SK-N-SH (cell line): ENCODE data around the gene CAPNS1. TPM values are rescaled to one million over a fixed set of nuclear protein-coding genes. Genes with fewer than 3 reads are reported as not detected.
"Not testable (repeated sequence)": the region's sequence is repeated elsewhere in the genome, so short reads cannot be mapped to it uniquely, and the experiment has no call there.

Experiments used
- CTCF ChIA-PET: fragments of 300-600, 350-600 bp; formaldehyde crosslinking; extraction: SDS; loops from one replicate; lab custom pipeline; 2021; lab: Yijun Ruan, JAX
- POLR2A ChIA-PET: fragments of 350-600 bp; sonication (Branson Sonifier 250); formaldehyde crosslinking; extraction: SDS; loops from one replicate; lab custom pipeline; 2020; ENCODE audit warnings: antibody characterized with exemption, inconsistent platforms; lab: Yijun Ruan, JAX
- DNase-seq: peaks from one replicate; pipeline ENCODE4 v3.0.0; 2012
- H2AFZ ChIP-seq: fragments of 200-600 bp; sonication (generic); 2 replicates; pipeline ENCODE4 v1.8.1; 2016; ENCODE audit warnings: antibody characterized with exemption, mild to moderate bottlenecking, low read depth
- H3F3A ChIP-seq: fragments of 200-600 bp; sonication (generic); replicated peaks from 2 replicates; pipeline ENCODE3; 2016; ENCODE audit warnings: antibody characterized with exemption, mild to moderate bottlenecking; ENCODE audit not compliant: insufficient read depth
- H3K27ac ChIP-seq, 2 experiments: fragments of 200-500 bp in 1 of 2; fragments of 200-600 bp in 1 of 2; sonication (Bioruptor generic) in 1 of 2; sonication (generic), shearing (Covaris generic) in 1 of 2; 2 replicates each; pipeline versions ENCODE4 v1.5.1 to v1.6.1; 2014 to 2016; ENCODE audit warnings: low read depth in 2 of 2, inconsistent platforms in 1 of 2, low read length in 1 of 2, mild to moderate bottlenecking in 1 of 2, mixed read lengths in 1 of 2
- H3K27me3 ChIP-seq: fragments of 200-600 bp; sonication (generic), shearing (Covaris generic); 2 replicates; pipeline ENCODE4 v1.6.1; 2016; ENCODE audit warnings: mixed run types; ENCODE audit not compliant: insufficient read depth
- H3K36me3 ChIP-seq, 2 experiments: fragments of 200-500 bp in 1 of 2; fragments of 200-600 bp in 1 of 2; sonication (Bioruptor generic) in 1 of 2; sonication (generic) in 1 of 2; replicated peaks in 1 of 2; 2 replicates each; pipeline versions ENCODE3 to v1.5.1; 2014 to 2016; ENCODE audit warnings: low read length in 1 of 2, mild to moderate bottlenecking in 1 of 2; ENCODE audit not compliant: insufficient read depth in 2 of 2, control insufficient read depth in 1 of 2
- H3K4me1 ChIP-seq, 2 experiments: fragments of 200-500 bp in 1 of 2; fragments of 200-600 bp in 1 of 2; sonication (Bioruptor generic) in 1 of 2; sonication (generic), shearing (Covaris generic) in 1 of 2; 2 replicates each; pipeline versions ENCODE4 v1.5.1 to v1.6.1; 2014 to 2016; ENCODE audit warnings: low read depth in 1 of 2, low read length in 1 of 2, mixed run types in 1 of 2; ENCODE audit not compliant: insufficient read depth in 2 of 2, control insufficient read depth in 1 of 2
- H3K4me2 ChIP-seq: fragments of 200-600 bp; sonication (generic), shearing (Covaris generic); 2 replicates; pipeline ENCODE4 v1.6.1; 2017; ENCODE audit warnings: mixed run types
- H3K4me3 ChIP-seq, 2 experiments: fragments of 200-500 bp in 1 of 2; fragments of 200-600 bp in 1 of 2; sonication (Bioruptor generic) in 1 of 2; sonication (generic), shearing (Covaris generic) in 1 of 2; 2 replicates each; pipeline versions ENCODE4 v1.5.1 to v1.8.1; 2014 to 2016; ENCODE audit warnings: low read depth in 2 of 2, inconsistent platforms in 1 of 2, low read length in 1 of 2, mild to moderate bottlenecking in 1 of 2, mixed read lengths in 1 of 2, moderate library complexity in 1 of 2
- H3K79me2 ChIP-seq: fragments of 200-600 bp; sonication (generic); 2 replicates; pipeline ENCODE4 v1.8.1; 2017; ENCODE audit warnings: mild to moderate bottlenecking; ENCODE audit not compliant: insufficient read depth
- H3K9ac ChIP-seq: fragments of 200-600 bp; sonication (generic); 2 replicates; pipeline ENCODE4 v1.6.1; 2017; ENCODE audit warnings: mixed run types
- H3K9me2 ChIP-seq: fragments of 200-600 bp; sonication (generic); 2 replicates; pipeline ENCODE4 v1.6.1; 2017; ENCODE audit warnings: mixed run types
- H3K9me3 ChIP-seq: fragments of 200-600 bp; sonication (generic); 2 replicates; pipeline ENCODE4 v1.6.1; 2017; ENCODE audit warnings: mixed run types, mild to moderate bottlenecking, moderate library complexity
- H4K20me1 ChIP-seq: fragments of 200-600 bp; sonication (generic); 2 replicates; pipeline ENCODE4 v1.6.1; 2017; ENCODE audit warnings: mild to moderate bottlenecking, mixed run types; ENCODE audit not compliant: insufficient read depth
- ELF1 ChIP-seq: IDR thresholded peaks from 2 replicates; pipeline ENCODE4 v1.4.0; 2012
- FOSL2 ChIP-seq: IDR thresholded peaks from 2 replicates; pipeline ENCODE4 v1.4.0; 2012; ENCODE audit warnings: low read depth, mild to moderate bottlenecking, moderate library complexity, borderline replicate concordance
- GABPA ChIP-seq: IDR thresholded peaks from 2 replicates; pipeline ENCODE4 v1.4.0; 2012; ENCODE audit warnings: low read depth, mild to moderate bottlenecking
- GATA2 ChIP-seq: sonication (generic); formaldehyde crosslinking; IDR thresholded peaks from 2 replicates; pipeline ENCODE4 v1.5.0; 2020; ENCODE audit warnings: mild to moderate bottlenecking, missing genetic modification reagents
- IRF3 ChIP-seq: fragments of 150-350 bp; IDR thresholded peaks from 2 replicates; pipeline ENCODE4 v1.6.1; 2016; ENCODE audit warnings: mild to moderate bottlenecking, low read depth, low read length
- JUND ChIP-seq: IDR thresholded peaks from 2 replicates; pipeline ENCODE4 v1.4.0; 2012
- MAX ChIP-seq: IDR thresholded peaks from 2 replicates; pipeline ENCODE4 v1.4.0; 2012; ENCODE audit warnings: low read depth
- NFIC ChIP-seq: IDR thresholded peaks from 2 replicates; pipeline ENCODE4 v1.4.0; 2012; ENCODE audit warnings: borderline replicate concordance
- POLR2AphosphoS5 ChIP-seq: IDR thresholded peaks from 2 replicates; pipeline ENCODE4 v1.6.1; 2012; ENCODE audit warnings: low read depth, low read length
- REST ChIP-seq: IDR thresholded peaks from 2 replicates; pipeline ENCODE4 v1.6.1; 2012; ENCODE audit warnings: mild to moderate bottlenecking, low read depth, low read length, moderate library complexity
- RXRA ChIP-seq: IDR thresholded peaks from 2 replicates; pipeline ENCODE4 v1.4.0; 2012; ENCODE audit warnings: low read depth, mild to moderate bottlenecking, borderline replicate concordance
- SIN3A ChIP-seq: IDR thresholded peaks from 2 replicates; pipeline ENCODE4 v1.6.1; 2012; ENCODE audit warnings: low read depth, mild to moderate bottlenecking, low read length, moderate library complexity, borderline replicate concordance
- TCF12 ChIP-seq: IDR thresholded peaks from 2 replicates; pipeline ENCODE4 v1.4.0; 2012
- USF2 ChIP-seq: fragments of 150-350 bp; IDR thresholded peaks from 2 replicates; pipeline ENCODE4 v1.6.1; 2017; ENCODE audit warnings: antibody characterized with exemption, low read length, low read depth, borderline replicate concordance
- WGBS: methylation state at CpG from one replicate; pipeline ENCODE4 v1.1.6; 2017; ENCODE audit warnings: low lambda C conversion rate; 5-methylcytosine and 5-hydroxymethylcytosine counted together
- polyA plus RNA-seq, 3 experiments: library from polyadenylated mRNA; depleted of rRNA; stranded (reverse); fragments of >200 nt; gene quantifications; 2 replicates each; pipeline ENCODE4 v1.2.3, GENCODE V29; 2012

The CAPNS1 gene
- polyA plus RNA-seq, 1 of the 3 experiments (the other 2 are of a cell fraction), result 999 TPM

GRCh38 chr19:36134867-36135266, 5.0 kb upstream of the CAPNS1 start:
- H3K27me3 ChIP-seq, H3K9me3 ChIP-seq, H3K36me3 ChIP-seq, POLR2A ChIA-PET, H3K9ac ChIP-seq, DNase-seq, H4K20me1 ChIP-seq, CTCF ChIA-PET, H3K4me3 ChIP-seq, H3K79me2 ChIP-seq, H3K4me1 ChIP-seq, H3K27ac ChIP-seq, H2AFZ ChIP-seq, H3K4me2 ChIP-seq, H3K9me2 ChIP-seq: not testable (repeated sequence)
- peaks cover 21% of the 10 kb centered on the region for H3F3A ChIP-seq
- WGBS, result 93% methylated on average over 3 of the region's 4 CpGs

GRCh38 chr19:36136964-36137686, 2.7 kb upstream of the CAPNS1 start:
- H3K27me3 ChIP-seq, result no peaks in the 10 kb centered on the region
- H4K20me1 ChIP-seq, result peaks cover 10% of the 10 kb centered on the region
- H3K36me3 ChIP-seq, result peaks cover 0 to 8% of the 10 kb centered on the region in 2 experiments
- no peak overlapping the region for H3K4me3 ChIP-seq
- peaks cover 19% of the 10 kb centered on the region for H3F3A ChIP-seq
- no peaks in the 10 kb centered on the region for H3K9me3 ChIP-seq
- peak overlapping the region; percentile 23 to 26; a peak in 3 of 4 replicates for H3K27ac ChIP-seq
- no peaks in the 10 kb centered on the region for H3K9me2 ChIP-seq
- peak overlapping the region; percentile 44; the same call in 1 of the 2 replicates for H2AFZ ChIP-seq
- peak overlapping the region; percentile 39; the same call in 1 of the 2 replicates for H3K4me2 ChIP-seq
- H3K9ac ChIP-seq, result 0 out of 2 replicates have a peak overlapping the region, but pooled peaks have one; percentile 9
- H3K4me1 ChIP-seq, result peaks cover 14% of the 10 kb centered on the region in 2 experiments; a peak in 3 of 4 replicates
- ChIA-PET POLR2A (interaction anchor here (1.3 kb wide), 1 partner anchor 9 kb away, joined by 4 read pairs; no protein-coding TSS in a partner anchor), CTCF (interaction anchor here (2.0 kb wide), 1 partner anchor 9 kb away, joined by 26 read pairs; no protein-coding TSS in a partner anchor)
- DNase-seq, result no peak
- peaks cover 20% of the 10 kb centered on the region for H3K79me2 ChIP-seq
- peak; percentile 65 for TF ChIP-seq FOSL2
- peak; percentile 68 for TF ChIP-seq NFIC
- TF ChIP-seq SIN3A, result no peak
- TF ChIP-seq RXRA, result peak; percentile 87; the same call in 1 of the 2 replicates
- TF ChIP-seq JUND, result peak; percentile 45; the same call in 1 of the 2 replicates
- peak; percentile 15; the same call in 1 of the 2 replicates for TF ChIP-seq POLR2AphosphoS5
- no peak for TF ChIP-seq ELF1
- 61% methylated on average over 12 of the region's 12 CpGs for WGBS

GRCh38 chr19:36139120-36139472, 770 bp upstream of the CAPNS1 start:
- peak overlapping the region; percentile 97 for H3K9ac ChIP-seq
- H3K36me3 ChIP-seq, result peaks cover 11 to 19% of the 10 kb centered on the region in 2 experiments
- peaks cover 19% of the 10 kb centered on the region for H3F3A ChIP-seq
- H3K27me3 ChIP-seq, result no peaks in the 10 kb centered on the region
- H3K9me3 ChIP-seq, result no peaks in the 10 kb centered on the region
- ChIA-PET POLR2A (interaction anchor here (1.5 kb wide), 1 partner anchor 11 kb away, joined by 5 read pairs; no protein-coding TSS in a partner anchor), CTCF (interaction anchor here (1.6 kb wide), 1 partner anchor 11 kb away, joined by 6 read pairs; no protein-coding TSS in a partner anchor)
- peak overlapping the region; percentile 87 to 93 for H3K27ac ChIP-seq
- DNase-seq, result no peak
- peak overlapping the region; percentile 80 to 90; a peak in 3 of 4 replicates for H3K4me3 ChIP-seq
- H3K9me2 ChIP-seq, result no peaks in the 10 kb centered on the region
- 53% methylated on average over 7 of the region's 7 CpGs for WGBS
- H3K79me2 ChIP-seq, result peaks cover 33% of the 10 kb centered on the region
- peaks cover 14% of the 10 kb centered on the region in 2 experiments; a peak in 3 of 4 replicates for H3K4me1 ChIP-seq
- H2AFZ ChIP-seq, result no peak overlapping the region; the same call in 1 of the 2 replicates
- peaks cover 23% of the 10 kb centered on the region for H4K20me1 ChIP-seq
- H3K4me2 ChIP-seq, result peak overlapping the region; percentile 89
- TF ChIP-seq USF2 (no peak), TCF12 (no peak), REST (no peak), GABPA (no peak), MAX (no peak), RXRA (no peak), IRF3 (no peak), GATA2 (no peak), FOSL2 (no peak)
